GM23248 (cell line): ENCODE results near the gene PODN.

Source experiments
- EZH2 ChIP-seq: fragments of 200-600 bp; sonication (generic); IDR thresholded peaks from 2 replicates; pipeline ENCODE4 v1.6.1; 2018; ENCODE audit warnings: antibody characterized with exemption, mild to moderate bottlenecking; ENCODE audit not compliant: insufficient read depth, poor library complexity, severe bottlenecking
- EZH2phosphoT487 ChIP-seq: fragments of 200-600 bp; sonication (generic); IDR thresholded peaks from 2 replicates; pipeline ENCODE4 v1.6.1; 2018; ENCODE audit warnings: antibody characterized with exemption, moderate library complexity, mild to moderate bottlenecking, low read depth; ENCODE audit not compliant: insufficient read depth

- no peak for TF ChIP-seq EZH2phosphoT487
- TF ChIP-seq EZH2: no peak
Observed at GRCh38 chr1:53078333-53079101, 16.5 kb downstream of the PODN start.
